Fibroblast of skin of left biceps (primary cell): Measurements from ENCODE around the gene PAX8.

Source experiments
- DNase-seq, 2 experiments: peaks; one replicate each; pipeline ENCODE4 v3.0.0-alpha.2; 2013; ENCODE audit warnings: low read depth in 2 of 2

Gene PAX8

DNA sequence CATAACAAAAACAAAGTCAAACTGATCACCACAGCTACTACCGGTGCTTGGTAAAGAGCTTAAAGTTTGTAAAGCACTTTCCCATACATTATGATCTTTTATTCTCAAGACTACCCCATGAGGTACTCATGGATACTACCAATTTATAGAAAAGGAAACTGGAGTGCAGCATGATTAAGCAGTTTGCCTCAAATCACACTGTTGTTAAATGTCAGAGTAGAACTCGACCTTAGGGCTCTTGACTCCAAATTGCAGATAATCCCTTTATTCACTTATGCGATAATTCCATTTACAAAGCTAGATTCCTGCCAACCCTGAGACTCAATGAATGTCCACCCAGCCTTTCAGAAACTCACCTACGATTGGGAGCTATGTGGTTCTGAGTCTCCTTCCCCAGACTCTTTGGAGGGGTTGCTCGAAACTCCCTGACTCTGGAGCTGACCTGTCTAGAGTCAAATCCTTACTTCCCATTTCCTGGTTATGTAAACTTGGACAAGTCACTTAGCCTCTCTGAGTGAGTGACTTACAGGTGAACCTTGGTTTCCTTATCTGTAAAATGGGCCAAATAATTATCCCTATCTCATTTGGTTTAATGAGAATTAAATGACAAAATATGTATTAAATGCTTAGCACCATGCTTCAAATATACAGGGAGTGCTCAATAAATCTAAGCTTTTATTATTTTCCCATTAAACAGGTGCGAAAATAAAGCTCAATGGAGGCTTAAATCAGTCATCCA, 57.6 kb downstream of the PAX8 start:
- no peak for DNase-seq

DNA sequence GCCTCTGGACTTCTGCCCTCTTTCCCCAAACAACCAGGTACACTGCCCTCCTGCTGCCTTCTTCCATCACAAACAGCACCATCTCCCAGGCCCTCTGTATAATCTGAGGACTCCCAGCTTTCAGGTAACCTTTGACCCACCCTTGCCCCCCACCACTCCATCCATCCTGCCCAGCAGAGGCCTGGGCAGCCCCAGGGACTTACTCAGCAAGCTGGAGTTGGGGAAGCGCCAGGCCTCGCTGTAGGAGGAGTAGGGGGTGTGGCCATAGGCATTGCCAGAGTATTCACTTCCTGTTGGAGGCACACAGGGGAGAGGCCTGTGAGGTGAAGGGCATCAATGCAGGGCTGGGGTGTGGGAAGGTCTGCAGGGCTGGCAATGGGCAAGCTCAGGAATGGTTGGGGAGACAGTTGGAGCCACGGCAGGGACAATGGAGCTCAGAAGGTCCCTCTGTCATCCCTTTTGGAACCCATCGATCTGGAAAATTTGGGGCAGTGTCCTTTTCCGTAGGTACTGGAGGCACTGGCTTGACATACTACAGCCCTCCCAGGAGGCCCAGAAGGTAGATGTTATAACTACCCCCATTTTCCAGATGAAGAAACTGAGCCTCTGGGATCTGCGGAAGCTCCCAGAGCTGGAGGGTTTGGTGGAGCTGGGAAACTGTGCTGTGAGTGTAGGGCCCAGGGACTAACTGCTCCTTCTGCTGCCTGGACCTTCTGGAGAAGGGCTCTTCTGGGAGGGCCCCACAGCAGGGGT, 58.7 kb downstream of the PAX8 start:
- DNase-seq = no peak

DNA sequence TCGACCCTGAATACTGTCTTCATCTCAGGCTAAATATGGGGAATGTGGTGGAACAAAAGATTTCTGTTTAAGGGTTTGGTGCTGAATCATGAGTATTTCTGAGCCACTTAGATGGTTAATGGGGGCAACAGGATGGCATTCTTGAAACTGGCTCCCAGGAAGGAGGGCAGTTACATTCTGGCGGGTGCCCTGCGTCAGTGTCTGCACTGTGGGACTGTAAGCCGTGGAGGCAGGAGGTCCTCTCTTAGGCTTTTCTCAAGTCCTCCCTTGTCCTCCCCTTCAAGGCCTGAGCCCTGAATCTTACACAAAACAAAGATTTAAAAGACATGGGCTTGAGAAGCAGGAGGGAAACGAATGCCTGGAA, 59.2 kb downstream of the PAX8 start:
- no peak for DNase-seq

DNA sequence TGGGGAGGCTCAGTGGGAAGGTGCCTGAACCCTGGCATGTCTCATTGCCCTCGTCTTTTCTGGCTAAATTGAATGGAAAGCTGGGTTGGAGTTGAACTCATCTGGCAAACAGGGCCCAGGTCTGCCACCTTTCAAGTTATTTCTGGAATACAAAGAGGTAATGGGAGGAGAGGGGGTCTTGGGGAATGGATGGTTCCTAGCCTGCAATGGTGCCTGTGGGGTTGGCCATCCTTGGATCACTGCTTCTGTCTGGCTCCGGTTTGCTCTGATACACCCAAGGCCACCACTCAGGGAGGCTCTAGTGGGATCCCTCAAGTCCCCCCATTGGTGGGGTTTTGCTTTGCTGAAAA, 59.7 kb downstream of the PAX8 start:
- no peak for DNase-seq

DNA sequence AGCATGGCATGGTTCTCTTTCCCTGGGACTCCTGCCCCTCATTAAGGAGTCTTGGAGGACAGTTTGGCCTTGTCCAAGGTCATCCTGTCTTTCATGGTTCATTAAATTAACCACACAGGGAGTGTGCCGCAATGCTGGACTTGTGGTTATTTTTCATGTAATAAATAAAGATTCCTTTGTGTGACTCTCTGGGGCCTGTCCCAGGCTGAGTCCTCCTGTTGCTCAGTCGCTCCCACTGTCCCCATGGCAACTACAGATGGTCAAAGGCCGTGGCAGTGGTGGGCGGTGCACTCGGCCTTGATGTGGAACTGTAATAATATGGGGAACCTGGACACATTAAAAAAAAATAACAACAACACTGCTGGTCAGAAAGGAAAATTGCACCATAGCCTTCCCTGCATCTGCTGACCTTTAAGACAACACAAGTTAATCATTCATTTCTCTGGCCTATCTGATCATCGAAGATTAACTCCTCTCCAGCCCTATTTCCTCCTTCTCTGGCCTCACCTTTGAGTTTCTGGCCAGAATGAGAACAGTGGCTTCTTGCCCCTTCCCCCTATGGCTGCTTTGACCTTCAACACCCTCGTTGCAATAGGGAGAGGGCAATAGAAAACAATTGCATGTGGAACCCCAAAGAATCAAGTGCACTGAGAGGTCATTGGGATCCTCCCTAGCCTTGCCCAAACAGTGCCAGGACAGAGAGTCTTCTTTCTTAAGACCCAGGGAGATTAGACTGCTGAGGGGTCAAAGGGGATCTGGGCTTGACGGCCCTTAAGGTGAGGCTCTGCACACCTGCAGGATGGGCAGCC, 60.2 kb downstream of the PAX8 start:
- no peak for DNase-seq

DNA sequence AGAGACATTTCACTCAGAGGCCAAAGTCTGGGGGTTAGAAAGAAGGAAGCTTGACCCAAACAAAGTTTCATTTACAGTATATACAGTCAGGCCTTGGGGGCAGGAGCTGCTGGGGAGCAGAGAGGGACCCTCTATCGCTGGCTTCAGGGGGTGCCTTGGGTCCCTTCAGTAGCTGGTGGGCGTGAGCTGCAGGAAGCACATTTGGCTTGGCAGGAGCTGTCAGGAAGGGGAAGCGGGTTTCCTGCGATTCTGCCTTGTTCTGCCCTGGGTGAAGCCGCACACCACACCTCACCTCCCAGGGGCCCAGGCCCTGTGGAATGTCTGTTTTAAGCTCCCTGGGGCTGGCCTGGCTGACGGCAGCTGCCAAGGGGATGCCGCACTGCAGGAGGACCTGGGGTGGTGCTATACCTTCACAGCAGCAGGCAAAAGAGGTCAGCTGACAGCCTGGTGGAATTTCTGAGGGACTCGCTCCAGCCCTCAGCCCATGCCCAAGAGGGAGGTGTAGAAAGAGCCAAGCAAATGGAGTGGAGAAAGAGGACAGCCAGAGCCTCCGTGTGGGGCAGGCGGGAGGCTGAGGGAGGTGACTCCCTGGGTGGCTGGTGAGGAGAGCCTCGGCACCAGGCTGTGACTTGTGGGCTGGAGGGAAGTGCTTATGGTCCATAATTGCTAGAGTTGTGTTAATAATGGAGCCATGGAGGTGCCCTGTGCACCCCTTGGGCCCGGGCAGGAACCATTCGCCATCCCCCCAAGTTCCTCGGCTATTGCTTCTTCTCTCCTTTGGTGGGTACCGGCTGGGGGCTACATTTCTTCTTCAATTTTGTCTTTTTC, 61.1 kb downstream of the PAX8 start:
- no peak for DNase-seq

DNA sequence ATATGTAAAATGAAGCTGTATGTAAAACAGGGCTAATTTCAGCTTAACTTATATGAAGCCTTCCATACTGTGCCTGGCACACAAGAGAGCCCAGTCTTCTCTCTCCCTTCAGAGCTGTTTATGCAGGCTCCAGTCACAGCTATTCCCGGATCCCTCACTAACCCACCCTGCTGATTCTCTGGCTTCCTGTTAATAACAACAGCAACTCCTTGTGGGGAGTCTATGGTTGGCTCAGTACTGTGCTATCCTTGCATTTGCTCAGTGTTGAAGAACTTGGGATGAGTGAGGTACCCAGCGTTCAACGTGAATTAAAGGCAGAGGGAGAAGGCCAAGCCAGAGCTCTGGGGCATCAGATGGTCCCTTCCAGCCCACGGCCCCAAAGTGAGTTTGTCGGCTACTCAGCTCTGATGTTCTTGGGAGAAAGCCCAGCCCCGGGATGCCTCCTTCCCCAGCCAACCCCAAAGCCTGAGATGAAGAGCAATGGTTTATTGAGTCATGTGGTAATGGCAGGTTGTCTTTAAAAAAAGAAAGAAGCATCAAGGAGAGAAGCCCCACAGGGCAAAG, 61.7 kb downstream of the PAX8 start:
- no peak for DNase-seq

DNA sequence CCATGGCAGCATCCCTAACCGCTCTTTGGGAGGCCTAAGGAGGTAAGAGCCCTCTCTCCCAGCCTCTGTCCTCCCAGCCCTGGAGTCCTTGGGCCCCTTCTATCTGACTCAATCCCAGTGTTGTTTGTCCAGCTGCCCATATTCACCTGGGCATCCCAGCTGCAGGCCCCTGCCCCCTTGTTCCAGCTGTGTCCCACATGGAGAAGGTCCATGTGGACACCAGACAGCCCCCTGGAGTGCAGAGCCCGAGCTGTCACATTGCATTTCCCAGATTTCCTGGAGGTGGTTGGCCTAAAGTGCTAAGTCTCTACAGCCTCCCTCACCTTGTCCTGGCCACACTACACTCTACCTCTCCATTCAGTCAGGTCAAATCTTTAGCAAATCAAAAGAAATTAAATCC, 62.4 kb downstream of the PAX8 start:
- DNase-seq = no peak

DNA sequence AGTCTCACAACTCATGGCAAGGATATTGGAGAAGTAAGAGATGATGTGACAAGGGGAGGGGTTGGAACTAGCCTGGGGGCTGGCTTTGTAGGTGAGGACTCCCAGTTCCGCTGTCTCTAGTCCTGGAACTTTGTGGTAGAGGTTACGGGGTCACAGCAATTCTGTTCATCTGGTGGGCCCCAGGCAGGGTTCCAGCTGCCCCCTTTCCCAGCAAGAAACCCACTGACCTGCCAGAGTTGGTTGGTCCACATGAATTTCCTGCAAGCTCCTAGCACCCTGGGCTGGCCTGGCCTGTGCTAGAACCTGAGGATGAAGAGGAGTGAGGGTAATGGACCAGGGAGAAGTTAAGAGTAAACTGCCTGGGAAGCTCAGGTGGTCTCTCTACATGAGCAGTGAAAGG, 63.7 kb downstream of the PAX8 start:
- no peak for DNase-seq

DNA sequence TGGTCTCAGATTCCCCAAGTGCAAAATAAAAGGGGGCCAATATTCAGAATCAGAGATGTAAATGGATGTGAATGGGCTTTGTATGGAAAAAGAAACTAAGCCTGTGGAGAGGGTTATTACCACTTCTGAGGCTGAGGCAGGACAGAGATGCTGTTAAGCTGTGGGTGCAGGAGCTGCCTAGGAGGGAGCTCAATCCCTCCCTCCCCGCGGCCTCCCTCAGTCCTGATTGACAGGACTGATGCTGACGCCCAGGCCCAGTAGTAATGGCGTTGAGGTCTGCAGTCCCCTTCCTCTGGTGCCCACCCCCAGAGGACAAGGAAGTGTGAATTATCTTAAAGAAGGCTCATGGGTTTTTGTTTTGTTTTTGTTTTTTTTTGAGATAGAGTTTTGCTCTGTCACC, 64.6 kb downstream of the PAX8 start:
- DNase-seq = no peak

DNA sequence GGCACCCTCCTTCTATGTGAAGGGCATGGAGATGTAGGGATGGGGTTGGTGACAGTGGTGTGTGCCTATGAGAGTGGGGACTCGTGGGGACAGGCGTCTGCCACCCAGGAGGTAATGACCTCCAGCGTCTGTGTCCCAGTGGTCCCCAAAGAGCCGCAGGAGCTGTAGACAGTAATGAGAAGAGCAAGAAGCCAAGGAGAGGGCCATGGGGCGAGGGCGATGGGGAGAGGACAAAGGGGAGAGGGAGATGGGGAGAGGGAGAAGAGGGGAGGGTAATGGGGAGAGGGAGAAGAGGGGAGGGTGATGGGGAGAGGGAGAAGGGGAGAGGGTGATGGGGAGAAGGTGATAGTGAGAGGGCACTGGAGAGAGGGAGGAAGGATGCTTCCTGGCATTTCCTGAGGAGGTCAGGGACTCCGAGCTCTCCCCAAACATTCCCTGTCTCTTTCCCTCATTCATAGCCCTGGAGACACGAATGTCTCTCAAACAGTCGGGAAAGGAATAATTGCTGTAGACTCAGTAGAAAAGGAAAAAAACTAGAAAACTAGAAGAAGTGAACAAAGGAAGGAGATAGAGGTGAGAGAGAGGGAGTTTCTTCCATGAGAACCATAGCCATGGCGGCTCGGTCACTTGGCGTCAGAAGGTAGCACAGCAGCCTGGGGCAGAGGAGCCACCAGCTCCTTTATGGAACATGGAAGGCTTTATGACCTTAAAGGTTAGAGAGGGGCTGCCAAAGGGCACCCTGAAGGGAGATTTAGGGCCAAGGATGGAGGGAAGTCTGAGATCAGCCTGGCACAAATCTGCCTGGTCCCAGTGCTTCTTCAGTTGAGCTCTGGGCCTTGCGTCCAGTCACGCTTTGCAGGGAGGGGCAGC, 65.4 kb downstream of the PAX8 start:
- DNase-seq = no peak

DNA sequence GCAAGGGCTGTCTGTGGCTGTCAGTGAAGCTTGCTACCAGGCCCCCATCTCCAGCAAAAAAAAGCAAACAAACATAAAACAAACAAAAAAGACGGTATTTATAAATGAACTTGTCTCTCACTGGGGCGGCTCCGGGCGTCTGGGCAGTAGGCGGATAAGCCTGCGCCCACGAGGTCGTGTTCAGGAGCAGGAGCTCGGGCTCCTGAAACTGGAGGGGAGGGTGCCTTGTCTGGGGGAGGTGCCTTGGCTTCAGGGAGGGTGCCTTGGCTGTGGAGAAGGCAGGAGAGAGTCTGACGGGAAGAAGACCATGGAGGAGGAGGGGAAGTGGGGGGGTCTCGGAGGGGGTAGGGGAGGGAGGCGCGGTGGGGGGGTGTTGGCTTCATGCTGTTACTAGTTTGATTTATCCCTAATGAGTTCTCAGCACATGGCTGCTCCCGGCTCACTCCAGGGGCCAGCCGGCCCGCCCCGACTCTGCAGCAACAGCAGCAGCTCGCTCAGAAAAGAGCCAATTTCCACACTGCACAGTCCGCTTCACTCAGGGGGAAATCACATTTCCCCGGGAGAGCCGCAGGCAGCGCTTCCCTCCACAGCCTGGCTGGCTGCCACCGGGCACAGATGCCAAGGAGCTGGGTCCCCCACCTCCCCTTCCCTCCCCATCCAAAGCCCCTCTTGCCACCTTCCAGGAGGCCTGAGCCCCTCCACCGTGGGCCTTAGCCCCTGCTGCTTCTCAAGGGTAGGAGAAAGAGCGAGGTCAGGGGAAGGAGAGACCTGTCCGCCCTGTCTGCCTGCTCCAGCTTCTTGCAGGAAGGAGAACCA, 66.3 kb downstream of the PAX8 start:
- DNase-seq = no peak

DNA sequence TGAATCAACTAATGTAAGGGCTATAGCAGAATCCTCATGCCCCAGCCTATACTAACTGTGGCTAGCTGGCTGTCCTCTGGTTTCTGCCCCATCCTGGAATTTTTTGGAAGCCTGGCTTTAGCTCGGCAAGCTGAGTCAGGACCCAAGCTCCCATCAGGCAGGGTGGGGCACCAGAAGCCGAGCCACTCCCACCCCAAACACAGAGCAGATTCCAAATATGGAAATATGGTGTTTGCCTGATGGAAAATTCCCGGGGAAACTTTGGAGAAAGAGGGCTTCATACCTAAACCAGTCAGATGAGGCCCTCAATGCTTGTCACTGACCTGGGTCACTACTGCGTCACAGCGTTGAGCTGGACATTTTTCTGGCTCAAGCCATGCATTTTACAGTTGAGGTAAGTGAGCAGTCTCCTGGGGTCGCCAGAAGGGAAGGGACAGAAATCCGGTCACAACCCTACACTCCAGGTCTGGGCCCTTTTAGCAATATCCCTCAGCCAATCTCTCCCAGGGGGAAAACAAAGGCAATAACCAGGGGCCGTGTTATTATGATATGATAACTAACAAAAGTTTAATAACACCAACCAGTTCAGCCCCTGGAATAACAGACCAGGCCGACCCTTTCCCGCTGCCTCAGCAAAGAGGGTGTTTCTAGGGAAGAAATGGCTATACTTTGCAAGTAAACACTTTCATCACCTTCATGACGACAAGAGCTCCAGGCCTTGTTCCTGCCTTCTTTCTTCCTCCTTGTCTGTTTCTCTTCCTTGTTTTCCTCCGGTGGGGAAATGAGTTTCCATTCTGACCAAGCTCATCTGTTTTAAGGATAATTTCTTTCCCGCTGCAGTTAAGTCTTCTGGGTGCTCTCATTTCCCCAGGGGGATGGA, 67.3 kb downstream of the PAX8 start:
- peak in 1 of 2 experiments; percentile 38 for DNase-seq

DNA sequence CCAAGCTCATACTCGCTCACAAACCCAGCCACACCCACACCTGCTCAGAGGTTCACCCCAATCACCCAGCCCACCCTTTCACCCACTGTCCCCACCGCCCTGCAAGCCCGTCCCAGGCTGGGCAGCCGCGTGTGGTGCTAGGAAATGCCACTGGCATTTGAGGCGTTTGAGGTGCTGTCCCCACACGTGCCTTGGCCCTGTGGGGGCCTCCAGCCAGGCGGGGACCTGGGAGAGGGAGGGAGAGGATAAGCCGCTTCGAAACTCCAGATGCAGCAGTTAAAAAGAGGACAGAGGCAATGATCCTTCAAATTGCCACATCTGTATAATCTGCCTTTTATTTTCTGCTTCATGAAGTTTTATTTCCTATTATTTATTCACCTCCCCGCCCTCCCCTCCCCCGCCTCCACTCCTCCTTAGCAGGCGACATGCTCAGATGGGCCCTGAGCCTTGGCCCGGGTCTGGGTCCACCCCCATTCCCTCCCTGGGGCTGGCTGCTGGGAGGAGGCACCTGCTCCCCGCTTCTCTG, 69.0 kb downstream of the PAX8 start:
- no peak for DNase-seq

DNA sequence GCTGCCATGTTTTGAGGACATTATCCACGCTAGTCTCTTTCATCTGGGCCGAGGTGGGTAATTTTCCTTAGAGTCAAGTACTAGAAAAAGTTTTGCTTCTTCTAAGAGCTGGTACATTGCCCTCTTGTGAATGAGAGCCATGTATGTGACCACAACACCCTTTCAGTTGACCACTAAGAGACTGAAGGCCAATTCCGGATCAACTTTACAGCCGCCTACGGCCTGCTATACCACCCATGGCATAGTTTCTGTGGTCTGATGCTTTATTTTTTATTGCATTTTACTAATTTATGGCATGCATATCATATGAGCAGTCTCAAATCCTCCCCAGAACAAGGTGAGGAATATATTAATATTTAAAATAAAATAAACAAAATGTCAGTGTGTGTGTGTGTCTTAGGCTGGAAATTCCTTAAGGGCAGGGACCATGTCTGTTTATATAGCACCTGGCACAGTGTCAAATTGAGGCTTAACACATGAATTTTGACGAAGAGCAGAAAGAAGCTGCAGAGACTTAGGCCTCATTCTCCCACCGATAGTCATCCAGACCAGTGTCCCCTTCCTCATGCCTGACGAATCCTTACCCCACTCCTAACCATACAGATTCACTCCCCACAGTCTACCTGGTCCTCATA, 69.6 kb downstream of the PAX8 start:
- no peak for DNase-seq

DNA sequence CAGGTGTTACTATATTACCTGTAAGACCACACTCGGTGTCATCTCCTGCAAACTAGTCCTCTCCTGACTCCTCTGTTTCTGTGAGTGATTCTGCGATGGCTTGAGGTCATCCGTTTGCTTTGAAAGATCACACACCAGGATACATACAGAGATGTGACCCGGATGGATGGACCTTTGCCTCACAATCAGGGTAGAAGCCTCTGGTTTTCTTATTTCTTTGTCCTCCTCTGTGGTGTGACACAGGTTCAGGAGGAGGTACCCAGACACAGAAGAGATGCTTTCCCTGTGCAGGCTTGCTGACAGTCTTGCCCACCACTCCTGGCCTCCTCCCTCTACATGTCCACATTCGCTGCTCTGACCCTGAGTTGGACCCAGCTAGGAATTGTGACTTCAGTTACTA, 70.3 kb downstream of the PAX8 start:
- no peak for DNase-seq

DNA sequence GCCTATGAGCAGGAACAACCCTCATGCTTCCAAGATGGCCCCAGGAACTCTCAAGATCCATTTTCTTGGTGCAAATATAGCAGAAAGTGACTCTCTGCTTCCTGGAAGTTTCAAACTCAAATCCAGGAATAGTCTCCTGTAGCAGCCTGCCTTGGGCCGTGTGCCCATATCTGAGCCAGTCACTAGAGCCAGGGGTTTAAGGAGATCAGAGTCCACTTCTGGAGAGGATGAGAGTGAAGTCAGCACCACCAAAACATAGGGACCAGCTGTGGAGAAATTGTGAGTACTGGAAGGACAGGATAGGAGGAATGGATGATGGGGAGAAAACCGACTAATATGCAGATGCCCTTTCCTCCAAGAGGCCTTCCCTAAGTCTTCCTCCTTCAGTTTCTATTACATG, 71.7 kb downstream of the PAX8 start:
- DNase-seq = no peak

DNA sequence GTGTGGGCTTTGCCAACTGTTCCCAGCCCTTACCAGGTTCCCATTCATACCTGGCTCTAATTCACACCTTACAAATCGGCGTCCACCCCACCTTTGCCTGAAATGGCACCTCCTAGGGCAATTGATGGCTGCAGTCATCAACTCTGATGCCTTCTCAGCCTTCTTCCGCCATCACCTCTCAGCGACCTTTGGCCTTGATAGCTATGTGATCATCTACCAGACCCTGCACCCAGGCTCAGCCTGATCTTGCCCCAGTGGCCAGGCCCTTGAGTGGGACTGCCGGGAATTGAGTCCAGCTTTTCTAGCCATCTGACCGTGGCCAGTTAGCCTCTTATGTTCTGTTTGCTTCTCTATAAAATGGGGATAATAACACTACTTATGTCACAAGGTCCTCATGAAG, 72.5 kb downstream of the PAX8 start:
- DNase-seq = no peak
